T-helper 2 cell treated with Interferon-gamma antibody and Interleukin-4, amounts not matched to agents 100 ng/mL and 5 ng/mL, for 36 hours (primary cell): Measurements from ENCODE around the gene ULK4. TPM values are rescaled to one million over a fixed set of nuclear protein-coding genes. Genes with fewer than 3 reads are reported as not detected.
"Not testable (repeated sequence)": the region's sequence is repeated elsewhere in the genome, so short reads cannot be mapped to it uniquely, and the experiment has no call there.

ENCODE experiments used
- intact Hi-C: fragments of 100-400 bp; cut with micrococcal nuclease; formaldehyde crosslinking; loops from one replicate; pipeline ENCODE4 v1.15.1; 2023
- total RNA-seq: library from RNA; stranded (reverse); gene quantifications from 2 replicates; pipeline ENCODE4 v1.2.3, GENCODE V29; 2022

ULK4 gene
- total RNA-seq, 1 donor from 2014 or later, result 14.2 TPM

- intact Hi-C loops, result no loop called here
Measured at GRCh38 chr3:41448396-41448795, 513.5 kb downstream of the ULK4 start.

GRCh38 chr3:41447701-41448100, 514.2 kb downstream of the ULK4 start:
- intact Hi-C loops, result no loop called here

GRCh38 chr3:41446316-41446715, 515.6 kb downstream of the ULK4 start:
- intact Hi-C loops, result not testable (repeated sequence)

GRCh38 chr3:41441568-41441967, 520.3 kb downstream of the ULK4 start:
- intact Hi-C loops, result no loop called here

DNA sequence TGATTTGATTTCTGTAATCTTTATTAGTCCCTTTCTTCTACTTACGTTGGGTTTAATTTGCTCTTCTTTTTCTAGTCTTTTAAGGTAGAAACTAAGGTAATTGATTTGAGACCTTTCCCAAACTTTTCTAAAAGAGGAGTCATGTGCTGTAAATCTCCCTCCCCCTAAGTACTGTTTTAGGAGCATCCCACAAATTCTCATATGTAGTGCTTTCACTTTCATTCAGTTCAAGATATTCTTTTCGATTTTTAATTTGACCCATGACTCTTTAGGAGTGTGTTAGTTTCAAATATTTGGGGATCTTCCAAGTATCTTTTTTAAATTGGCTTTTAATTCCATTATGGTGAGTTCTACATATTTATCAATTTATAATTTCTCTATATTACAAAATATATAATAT, 520.8 kb downstream of the ULK4 start:
- intact Hi-C loops, result no loop called here

DNA sequence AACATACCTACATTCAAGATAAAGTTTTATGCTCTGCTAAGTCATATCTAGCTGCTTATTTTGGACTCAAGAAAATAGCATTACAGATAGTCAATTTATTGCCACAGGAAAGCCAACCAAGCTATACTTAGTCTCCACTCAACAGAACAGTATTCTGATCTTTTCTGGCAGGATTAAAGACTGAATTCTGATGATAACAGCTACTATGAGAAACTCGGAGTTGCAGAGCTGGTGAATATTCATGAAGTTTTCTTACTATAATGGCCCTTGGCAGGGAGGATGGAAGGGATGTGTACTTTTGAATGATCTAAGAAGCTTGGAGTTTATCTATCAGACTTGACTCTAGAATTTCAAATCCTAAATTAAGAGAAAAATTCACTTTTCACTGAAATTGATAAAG, 524.9 kb downstream of the ULK4 start:
- intact Hi-C loops, result no loop called here

- intact Hi-C loops, result no loop called here
Measured at GRCh38 chr3:41434781-41435180, 527.1 kb downstream of the ULK4 start.

- intact Hi-C loops, result no loop called here
Measured at GRCh38 chr3:41431386-41431785, 530.5 kb downstream of the ULK4 start.

DNA sequence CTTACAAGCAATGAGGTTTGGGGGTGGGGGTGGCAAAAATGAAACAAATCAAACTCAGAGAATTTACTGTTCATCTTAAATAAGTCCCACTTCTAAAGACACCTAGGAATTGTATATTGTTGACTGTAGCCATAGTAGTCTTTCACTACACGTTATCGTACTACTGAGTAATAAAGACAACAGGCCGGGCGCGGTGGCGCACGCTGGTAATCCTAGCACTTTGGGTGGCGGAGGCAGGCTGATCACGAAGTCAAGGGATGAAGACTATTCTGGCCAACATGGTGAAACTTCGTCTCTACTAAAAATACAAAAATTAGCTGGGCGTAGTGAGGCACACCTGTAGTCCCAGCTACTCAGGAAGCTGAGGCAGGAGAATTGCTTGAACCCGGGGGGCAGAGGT, 531.0 kb downstream of the ULK4 start:
- intact Hi-C loops, result no loop called here

DNA sequence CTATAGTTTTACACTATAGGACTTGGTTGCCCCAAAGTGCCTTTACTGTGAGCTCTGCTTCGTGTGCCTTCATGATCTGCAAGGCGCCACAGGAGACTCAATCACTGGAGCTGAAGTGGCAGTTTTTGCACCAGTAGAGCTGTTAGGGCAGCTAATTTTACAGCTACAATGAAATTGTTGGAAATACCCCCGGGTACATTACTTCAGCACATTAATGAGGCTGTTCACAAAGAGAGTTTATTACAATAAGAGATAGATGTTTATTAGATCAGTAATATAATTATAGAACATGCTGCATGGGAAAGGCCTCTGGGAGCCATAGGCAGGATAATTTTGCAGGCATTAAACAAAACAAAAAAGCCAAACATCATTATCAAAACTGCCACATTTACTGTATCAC, 531.5 kb downstream of the ULK4 start:
- intact Hi-C loops, result no loop called here

- intact Hi-C loops, result no loop called here
Measured at GRCh38 chr3:41426485-41426884, 535.4 kb downstream of the ULK4 start.

GRCh38 chr3:41424543-41425300, 537.2 kb downstream of the ULK4 start:
- intact Hi-C loops, result no loop called here

GRCh38 chr3:41419809-41420208, 542.1 kb downstream of the ULK4 start:
- intact Hi-C loops, result no loop called here

GRCh38 chr3:41418961-41419691, 542.8 kb downstream of the ULK4 start:
- intact Hi-C loops, result no loop called here

DNA sequence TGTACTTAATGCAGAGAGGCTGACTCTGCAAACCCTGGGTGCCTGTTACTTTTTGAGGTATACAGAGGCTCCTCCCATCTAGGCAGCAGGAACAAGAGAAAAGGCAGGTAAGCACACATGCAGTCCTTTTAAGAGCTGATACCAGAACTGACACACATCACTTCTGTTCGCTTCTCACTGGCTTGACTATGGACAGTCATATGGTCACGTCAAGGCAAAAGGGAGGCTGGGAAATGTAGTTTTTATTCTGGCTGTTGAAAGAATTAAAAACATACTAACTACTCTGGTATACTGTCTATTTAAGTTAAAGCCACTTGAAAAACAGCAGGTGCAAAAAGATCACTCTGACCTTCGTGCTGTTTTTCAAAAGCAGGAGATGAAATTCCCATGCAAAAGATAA, 544.3 kb downstream of the ULK4 start:
- intact Hi-C loops, result no loop called here

DNA sequence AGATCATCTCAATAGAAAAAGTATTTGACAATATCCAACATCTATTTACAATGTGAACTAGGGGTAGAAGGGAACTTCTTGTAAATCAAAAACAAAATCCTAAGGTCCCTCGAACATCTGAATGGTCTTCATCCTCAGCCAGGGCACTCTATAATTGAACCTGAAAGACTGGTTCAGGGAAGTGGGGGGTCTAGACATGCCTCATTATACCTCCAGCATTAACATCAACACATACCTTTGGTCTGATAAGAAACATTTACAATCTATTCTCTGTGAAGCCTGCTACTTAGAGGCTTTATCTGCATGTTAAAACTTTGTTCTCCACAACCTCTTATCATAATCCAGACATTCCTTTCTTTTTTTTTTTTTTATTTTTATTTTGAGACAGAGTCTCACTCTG, 550.8 kb downstream of the ULK4 start:
- intact Hi-C loops, result no loop called here

DNA sequence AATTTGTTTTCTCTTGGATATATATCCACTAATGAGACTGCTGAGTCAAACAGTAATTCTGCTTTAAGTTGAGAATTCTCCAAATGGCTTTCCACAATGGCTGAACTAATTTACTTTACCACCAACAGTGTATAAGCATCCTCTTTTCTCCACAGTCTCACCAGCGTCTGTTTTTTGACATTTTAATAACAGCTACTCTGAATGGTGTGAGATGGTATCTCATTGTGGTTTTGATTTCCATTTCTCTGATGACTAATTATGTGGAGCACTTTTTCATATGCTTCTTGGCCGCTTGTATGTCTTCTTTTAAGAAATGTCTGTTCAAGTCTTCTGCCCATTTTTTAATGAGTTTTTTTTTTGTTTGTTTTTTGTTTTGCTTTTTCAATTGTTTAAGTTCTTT, 556.4 kb downstream of the ULK4 start:
- intact Hi-C loops, result no loop called here

DNA sequence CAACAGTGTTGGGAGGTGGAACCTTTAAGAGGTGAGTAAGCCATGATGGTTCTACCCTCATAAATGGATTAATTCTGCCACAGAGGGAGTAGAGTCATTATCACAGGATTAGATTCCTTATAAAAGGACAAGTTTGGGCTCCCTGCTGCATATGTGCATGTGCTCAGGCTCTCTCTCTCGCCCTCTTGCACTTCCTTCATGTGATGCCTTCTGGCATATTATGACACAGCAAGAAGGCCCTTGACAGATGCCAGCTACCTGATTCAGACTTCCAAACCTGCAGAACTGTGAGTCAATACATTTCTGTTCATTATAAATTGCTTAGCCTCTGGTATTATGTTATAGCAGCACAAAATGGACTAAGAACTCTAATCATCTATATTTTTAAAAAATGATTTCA, 557.3 kb downstream of the ULK4 start:
- intact Hi-C loops, result no loop called here

GRCh38 chr3:41394896-41395295, 567.0 kb downstream of the ULK4 start:
- intact Hi-C loops, result no loop called here

DNA sequence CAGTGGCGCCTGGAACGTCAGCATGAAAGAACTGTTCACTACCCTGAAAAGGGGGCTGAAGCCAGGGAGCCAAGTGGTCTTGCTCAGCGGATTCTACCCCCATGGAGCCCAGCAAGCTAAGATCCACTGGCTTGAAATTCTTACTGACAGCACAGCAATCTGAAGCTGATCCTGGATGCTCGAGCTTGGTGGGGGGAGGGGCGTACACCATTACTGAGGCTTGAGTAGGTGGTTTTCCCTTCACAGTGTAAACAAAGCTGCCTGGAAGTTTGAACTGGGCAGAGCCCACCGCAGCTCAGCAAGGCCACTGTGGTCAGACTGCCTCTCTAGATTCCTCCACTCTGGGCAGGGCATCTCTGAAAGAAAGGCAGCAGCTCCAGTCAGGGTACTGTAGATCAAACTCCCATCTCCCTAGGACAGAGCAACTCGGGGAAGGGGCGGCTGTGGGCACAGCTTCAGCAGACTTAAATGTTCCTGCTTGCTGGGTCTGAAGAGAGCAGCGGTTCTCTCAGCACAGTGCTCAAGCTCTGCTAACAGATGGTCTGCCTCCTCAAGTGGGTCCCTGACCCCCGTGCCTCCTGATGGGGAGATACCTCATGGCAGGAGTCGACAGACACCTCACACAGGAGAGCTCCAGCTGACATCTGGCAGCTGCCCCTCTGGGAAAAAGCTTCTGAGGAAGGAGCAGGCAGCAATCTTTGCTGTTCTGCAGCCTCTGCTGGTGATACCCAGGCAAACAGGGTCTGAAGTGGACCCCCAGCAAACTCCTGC, 591.0 kb downstream of the ULK4 start:
- intact Hi-C loops, result not testable (repeated sequence)

GRCh38 chr3:41370307-41370706, 591.6 kb downstream of the ULK4 start:
- intact Hi-C loops, result no loop called here

- intact Hi-C loops, result no loop called here
Measured at GRCh38 chr3:41369838-41370237, 592.1 kb downstream of the ULK4 start.
